ENCODE data around the gene SETBP1.

- no peak for TF ChIP-seq EZH2 (IDR thresholded peaks at IDR 0.05; ENCODE audit: low read depth, low read length, severe bottlenecking)
- no peak for TF ChIP-seq GABPA (IDR thresholded peaks at IDR 0.05; ENCODE audit: borderline replicate concordance, insufficient read depth, low read length)
- no peak for TF ChIP-seq BACH1 (IDR thresholded peaks at IDR 0.05; ENCODE audit: low read length)
- TF ChIP-seq EP300 (IDR thresholded peaks at IDR 0.05; ENCODE audit: borderline replicate concordance in 1 of 2, low read depth in 2 of 2, low read length in 2 of 2): no peak
- TF ChIP-seq CTCF (IDR thresholded peaks at IDR 0.05; ENCODE audit: control extremely low read depth in 1 of 3, insufficient read depth in 1 of 3, low read depth in 1 of 3, low read length in 3 of 3): no peak
- TF ChIP-seq USF2 (IDR thresholded peaks at IDR 0.05; ENCODE audit: low read length): no peak
- no peak for TF ChIP-seq ZNF274 (IDR thresholded peaks at IDR 0.05; ENCODE audit: borderline replicate concordance, extremely low read depth, low read length)
- no peak for TF ChIP-seq POU5F1 (IDR thresholded peaks at IDR 0.05; ENCODE audit: low read depth, low read length)
- TF ChIP-seq SRF (IDR thresholded peaks at IDR 0.05; ENCODE audit: low read depth, low read length): no peak
- no peak for TF ChIP-seq RAD21 (IDR thresholded peaks at IDR 0.05 in 1 of 2, conservative IDR thresholded peaks at IDR 0.05 in 1 of 2; ENCODE audit: low read depth in 2 of 2, low read length in 2 of 2)
These were observed 79.2 kb downstream of the SETBP1 start for GRCh38 chr18:44759925-44760342.

Measured in H1 (cell line).